Measurements from ENCODE around the gene GPX4.

Gene GPX4

DNA sequence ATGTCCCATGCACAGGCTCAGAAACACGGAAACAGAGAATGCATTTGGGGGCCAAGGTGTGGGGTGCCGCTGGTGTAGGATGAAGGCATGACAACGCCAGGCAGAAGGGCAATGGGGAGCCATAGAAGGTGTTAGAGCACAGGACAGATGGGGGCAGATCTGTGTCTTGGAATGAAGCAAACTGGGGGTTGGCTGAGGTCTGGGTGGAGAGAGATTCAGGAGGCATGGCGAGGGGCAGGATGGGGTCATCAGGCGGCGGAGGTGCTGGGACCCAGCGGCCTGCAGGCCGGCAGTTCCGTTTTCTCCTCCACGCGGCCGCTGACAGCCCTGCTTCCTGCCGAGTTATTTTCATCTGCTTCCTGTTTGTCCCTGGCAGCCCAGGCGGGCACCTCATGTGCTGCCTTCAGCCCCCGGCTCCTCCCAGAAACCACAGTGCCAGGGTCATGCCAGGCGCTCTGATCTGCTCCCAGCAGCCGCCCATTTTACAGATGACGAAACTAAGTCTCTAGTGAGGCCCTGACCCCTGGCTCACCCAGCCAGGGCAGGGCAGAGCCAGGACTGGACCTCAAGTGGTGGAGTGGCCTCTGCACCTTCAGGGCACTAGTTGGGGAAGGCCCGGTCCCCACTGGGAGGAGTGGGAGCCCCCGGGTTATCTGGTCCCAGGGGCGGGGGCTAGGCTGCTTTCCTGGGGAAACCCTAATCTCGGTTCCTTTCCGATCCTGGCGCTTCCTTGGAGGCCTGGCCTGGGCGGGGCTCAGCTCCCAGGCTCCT is 34.6 kb upstream of the GPX4 start:
- no peak for FAIRE-seq

- FAIRE-seq = no peak
Measured at GRCh38 chr19:1070576-1070930, 33.2 kb upstream of the GPX4 start.

- no peak for FAIRE-seq
Measured at GRCh38 chr19:1070931-1071791, 32.6 kb upstream of the GPX4 start.

- no peak for FAIRE-seq
Measured at GRCh38 chr19:1072371-1073015, 31.3 kb upstream of the GPX4 start.

DNA sequence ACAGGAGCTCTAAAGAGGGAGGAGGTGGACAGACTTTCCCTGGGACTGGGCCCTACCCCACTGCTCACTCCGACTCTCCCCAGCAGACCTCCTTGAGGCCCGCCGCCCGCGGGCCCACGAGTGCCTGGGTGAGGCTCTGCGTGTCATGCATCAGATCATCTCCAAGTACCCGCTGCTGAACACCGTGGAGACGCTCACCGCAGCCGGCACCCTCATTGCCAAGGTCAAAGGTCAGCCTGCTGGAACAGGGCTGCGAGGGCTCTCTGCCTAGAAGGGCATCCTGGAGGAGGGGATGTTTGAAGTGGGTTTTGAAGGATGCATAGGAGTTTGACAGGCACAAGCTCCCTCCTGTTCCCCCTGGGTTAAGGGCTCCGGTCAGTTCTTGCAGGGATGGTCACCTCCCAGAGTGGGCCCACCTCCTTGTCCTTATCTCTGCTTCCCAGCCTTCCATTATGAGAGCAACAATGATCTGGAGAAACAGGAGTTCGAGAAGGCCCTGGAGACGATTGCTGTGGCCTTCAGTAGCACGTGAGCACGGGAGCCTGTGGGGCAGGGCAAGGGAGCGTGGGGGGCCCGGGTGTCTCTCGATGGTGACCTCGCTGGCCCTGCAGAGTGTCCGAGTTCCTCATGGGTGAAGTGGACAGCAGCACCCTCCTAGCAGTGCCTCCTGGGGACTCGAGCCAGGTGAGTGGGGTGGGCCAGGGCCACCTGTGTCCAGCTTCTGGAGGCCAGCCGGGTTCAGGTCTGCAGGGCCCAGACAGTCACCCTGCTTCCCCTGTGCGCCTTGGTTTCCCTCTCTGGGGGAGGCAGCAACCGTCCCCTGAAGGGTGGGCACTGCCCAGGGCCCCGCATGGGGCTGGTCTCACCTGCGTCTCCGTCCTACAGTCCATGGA is 30.5 kb upstream of the GPX4 start:
- FAIRE-seq = no peak

DNA sequence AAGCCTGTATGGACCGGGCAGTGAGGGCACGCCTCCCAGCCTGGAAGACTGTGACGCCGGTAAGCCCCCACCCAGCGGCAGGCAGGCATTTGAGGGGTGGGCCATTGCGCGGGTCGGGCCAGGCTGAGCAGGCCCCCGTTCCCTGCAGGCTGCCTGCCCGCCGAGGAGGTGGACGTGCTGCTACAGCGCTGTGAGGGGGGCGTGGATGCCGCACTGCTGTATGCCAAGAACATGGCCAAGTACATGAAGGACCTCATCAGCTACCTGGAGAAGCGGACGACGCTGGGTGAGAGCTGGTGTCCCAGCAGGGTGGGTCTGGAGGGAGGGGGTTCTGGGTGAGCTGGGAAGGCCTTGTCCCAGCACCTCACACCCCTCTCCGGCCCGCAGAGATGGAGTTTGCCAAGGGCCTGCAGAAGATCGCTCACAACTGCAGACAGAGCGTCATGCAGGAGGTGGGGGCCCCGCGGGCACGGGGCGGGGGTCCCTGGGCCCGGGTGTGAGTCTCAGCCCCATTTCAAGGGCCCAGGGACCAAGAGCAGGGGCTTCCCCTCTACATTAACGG is 29.8 kb upstream of the GPX4 start:
- FAIRE-seq = no peak

DNA sequence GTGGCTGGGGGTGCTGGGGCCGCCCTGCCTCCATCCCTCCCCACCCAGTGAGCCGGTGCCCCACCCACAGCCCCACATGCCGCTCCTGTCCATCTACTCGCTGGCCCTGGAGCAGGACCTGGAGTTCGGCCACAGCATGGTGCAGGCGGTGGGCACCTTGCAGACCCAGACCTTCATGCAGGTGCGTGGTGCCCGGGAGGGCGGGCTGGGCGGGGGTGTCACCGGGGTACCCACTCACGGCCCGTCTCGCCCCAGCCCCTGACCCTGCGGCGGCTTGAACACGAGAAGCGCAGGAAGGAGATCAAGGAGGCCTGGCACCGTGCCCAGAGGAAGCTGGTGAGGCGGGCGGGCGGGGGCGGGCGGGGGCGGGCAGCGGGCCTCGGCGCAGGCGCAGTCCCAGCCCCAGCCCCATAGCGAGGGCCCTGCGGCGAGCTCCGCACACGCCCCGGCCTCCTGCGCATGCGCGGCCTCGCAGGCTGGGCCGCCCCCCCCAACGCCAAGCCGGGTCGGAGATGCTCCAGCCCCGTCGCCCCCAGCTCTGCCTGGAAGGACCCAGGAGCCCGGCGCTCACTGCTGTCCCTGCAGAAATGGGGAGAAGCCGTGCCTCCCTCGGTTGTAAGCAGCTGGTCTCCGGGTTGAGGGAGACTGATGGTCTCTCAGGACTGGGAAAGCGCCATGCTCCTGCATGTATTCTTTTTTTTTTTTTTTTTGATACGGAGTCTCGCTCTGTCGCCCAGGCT is 29.1 kb upstream of the GPX4 start:
- FAIRE-seq = no peak

DNA sequence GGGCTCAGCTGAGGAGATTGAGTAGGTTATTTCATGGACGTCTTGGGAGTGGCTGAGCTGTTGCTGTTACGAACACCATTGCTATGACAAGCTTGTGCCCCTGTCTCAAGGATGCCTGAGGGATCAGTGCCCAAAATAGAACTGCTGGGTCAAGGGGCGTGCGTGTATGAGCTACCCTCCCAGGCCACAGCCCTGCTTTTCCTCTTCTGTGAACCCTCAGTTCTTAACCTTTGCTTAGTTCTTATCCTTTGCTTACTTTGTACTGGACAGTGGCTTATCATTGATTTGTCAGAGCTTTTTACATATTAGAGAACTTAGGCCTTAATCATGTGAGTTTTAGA is 27.8 kb upstream of the GPX4 start:
- no peak for FAIRE-seq

- FAIRE-seq = no peak
Measured at GRCh38 chr19:1076951-1077350, 26.8 kb upstream of the GPX4 start.

DNA sequence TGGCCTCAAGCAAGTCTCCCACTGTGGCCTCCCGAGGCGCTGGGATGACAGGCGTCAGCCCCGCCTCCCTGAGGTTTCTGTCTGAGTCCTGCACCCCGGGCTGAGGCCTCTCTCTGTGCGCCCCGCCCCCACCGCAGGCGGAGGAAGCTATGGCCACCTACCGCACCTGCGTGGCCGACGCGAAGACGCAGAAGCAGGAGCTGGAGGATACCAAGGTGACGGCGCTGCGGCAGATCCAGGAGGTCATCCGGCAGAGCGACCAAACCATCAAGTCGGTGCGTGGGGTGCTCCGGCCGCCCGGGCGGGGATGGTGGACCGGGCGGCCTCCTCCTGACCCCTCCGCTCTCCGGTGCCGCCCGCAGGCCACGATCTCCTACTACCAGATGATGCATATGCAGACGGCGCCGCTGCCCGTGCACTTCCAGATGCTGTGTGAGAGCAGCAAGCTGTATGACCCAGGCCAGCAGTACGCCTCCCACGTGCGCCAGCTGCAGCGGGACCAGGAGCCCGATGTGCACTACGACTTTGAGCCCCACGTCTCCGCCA is 24.2 kb upstream of the GPX4 start:
- FAIRE-seq = no peak

GRCh38 chr19:1080360-1081161 is 23.2 kb upstream of the GPX4 start:
- no peak for FAIRE-seq

GRCh38 chr19:1081301-1082164 is 22.3 kb upstream of the GPX4 start:
- no peak for FAIRE-seq

- FAIRE-seq = no peak
Measured at GRCh38 chr19:1082165-1082927, 21.4 kb upstream of the GPX4 start.

DNA sequence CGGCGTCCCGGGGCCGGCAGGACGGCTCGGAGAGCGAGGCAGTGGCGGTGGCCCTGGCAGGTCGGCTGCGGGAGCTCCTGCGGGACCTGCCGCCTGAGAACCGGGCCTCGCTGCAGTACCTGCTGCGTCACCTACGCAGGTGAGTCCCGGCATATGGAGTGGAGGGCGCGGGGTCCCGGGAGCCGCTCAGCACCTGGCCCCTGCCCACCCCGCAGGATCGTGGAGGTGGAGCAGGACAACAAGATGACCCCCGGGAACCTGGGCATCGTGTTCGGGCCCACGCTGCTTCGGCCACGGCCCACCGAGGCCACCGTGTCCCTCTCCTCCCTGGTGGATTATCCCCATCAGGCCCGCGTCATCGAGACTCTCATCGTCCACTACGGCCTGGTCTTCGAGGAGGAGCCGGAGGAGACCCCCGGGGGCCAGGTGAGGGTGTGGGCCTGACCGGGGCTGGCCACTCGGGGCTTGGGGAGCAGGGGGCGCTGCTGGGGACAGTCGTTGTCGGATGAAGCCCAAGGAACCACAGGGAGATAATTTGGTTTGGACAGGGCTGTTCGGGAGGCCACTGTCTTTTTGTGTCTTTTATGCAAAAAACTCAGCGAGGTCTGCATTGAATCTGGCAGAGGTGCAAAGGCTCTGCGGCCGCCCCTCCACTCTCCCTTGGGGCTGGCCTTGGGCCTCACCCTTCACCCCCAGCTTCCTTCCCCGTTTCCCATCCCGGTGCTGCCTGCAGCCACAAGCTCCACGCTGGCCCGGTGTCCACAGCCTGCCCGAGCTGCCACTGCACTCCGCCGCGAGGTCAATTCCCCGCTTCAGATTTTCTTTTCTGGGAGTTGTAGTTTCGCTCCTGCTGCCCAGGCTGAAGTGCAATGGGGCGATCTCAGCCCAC is 20.6 kb upstream of the GPX4 start:
- no peak for FAIRE-seq

DNA sequence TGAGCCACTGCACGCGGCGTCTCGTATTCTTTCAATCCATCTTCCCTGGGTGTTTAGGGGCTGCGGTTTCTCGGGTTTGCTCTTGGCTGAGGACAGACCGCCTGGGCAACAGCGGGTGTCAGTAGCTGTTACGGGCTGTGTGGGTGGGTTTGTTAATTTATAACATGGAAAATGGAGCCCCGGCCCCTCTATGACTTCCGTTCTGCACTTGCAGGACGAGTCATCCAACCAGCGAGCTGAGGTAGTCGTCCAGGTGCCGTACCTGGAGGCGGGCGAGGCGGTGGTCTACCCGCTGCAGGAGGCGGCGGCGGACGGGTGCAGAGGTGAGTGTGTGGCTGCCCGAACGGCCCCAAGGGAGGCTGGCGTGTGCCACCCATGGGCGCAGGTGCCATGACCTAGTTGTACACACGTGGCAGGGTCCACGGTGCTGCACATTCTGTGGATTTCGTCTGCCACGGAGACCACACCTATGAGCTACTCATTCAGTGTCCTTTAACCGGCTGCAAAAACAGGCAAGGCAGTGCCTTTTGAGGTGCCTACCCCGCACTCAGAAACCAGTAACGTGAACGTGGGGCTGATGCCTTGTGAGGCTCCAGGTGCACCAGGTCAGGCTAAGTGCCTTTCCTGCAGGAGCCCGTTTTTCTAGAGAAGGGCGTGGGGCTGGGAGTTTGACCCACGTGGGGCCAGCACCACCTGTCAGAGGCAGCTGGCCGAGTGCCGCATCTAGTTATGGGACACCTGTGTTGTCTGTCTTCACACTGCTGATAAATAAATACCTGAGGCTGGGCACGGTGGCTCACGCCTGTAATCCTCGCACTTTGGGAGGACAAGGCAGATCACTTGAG is 19.5 kb upstream of the GPX4 start:
- no peak for FAIRE-seq

GRCh38 chr19:1085053-1085658 is 18.6 kb upstream of the GPX4 start:
- no peak for FAIRE-seq
